Suprapubic skin (tissue), 4 donors: ENCODE data around the gene PITRM1.

Experiments used
- EP300 ChIP-seq: sonication (generic); formaldehyde crosslinking; IDR thresholded peaks from one replicate; pipeline ENCODE4 v1.6.1; 2017; ENCODE audit warnings: antibody characterized with exemption
- POLR2A ChIP-seq, 2 donors: fragments of 450-650 bp; IDR thresholded peaks; one replicate each; pipeline ENCODE4 v1.6.1; 2017; ENCODE audit warnings: antibody characterized with exemption in 2 of 2, mild to moderate bottlenecking in 2 of 2, moderate library complexity in 2 of 2
- POLR2AphosphoS5 ChIP-seq, 3 donors: sonication (generic); formaldehyde crosslinking; IDR thresholded peaks; one replicate each; pipeline ENCODE4 v1.6.1; 2017; ENCODE audit warnings: antibody characterized with exemption in 3 of 3
- TF ChIP-seq, protein P1 (sequence below), 2 donors: fragments of 200-600 bp in 1 of 2; fragments of 450-650 bp in 1 of 2; sonication (generic) in 1 of 2; IDR thresholded peaks; one replicate each; pipeline ENCODE4 v1.5.1; 2016 to 2019; ENCODE audit warnings: antibody characterized with exemption in 2 of 2, mild to moderate bottlenecking in 1 of 2, moderate library complexity in 1 of 2

DNA sequence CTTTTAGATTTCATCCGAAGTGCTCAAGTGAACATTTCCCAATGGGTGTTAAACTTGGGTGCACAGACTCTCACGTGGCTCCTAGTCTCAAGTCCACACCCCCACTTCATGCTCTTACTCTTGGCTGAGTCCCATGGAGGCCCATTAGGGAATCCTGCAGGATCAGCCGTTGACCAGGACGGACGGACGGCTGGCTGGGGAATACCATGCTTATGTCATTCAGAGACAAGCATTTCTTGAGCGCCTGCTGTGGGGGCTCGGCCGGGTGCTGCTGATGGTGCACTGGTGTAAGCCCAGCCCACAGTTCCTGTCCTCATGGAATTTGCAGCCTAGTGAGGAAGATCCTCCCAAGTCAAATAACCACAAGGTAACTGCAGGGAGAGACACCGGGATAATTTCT lies 44.7 kb downstream of the PITRM1 start:
- TF ChIP-seq EP300 (no peak), POLR2A (IDR thresholded peaks at IDR 0.05) (no peak), POLR2AphosphoS5 (IDR thresholded peaks at IDR 0.05) (no peak)
- TF ChIP-seq, protein P1, sequence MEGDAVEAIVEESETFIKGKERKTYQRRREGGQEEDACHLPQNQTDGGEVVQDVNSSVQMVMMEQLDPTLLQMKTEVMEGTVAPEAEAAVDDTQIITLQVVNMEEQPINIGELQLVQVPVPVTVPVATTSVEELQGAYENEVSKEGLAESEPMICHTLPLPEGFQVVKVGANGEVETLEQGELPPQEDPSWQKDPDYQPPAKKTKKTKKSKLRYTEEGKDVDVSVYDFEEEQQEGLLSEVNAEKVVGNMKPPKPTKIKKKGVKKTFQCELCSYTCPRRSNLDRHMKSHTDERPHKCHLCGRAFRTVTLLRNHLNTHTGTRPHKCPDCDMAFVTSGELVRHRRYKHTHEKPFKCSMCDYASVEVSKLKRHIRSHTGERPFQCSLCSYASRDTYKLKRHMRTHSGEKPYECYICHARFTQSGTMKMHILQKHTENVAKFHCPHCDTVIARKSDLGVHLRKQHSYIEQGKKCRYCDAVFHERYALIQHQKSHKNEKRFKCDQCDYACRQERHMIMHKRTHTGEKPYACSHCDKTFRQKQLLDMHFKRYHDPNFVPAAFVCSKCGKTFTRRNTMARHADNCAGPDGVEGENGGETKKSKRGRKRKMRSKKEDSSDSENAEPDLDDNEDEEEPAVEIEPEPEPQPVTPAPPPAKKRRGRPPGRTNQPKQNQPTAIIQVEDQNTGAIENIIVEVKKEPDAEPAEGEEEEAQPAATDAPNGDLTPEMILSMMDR (IDR thresholded peaks at IDR 0.05), result no peak
